ENCODE data around the gene IGSF22. TPM values are rescaled to one million over a fixed set of nuclear protein-coding genes. Genes with fewer than 3 reads are reported as not detected.

The IGSF22 gene
- total and polyA plus RNA-seq, 2 of the 8 experiments (the other 6 are each of a cell fraction or from before 2014, with no cell fraction given), result 0.14 TPM; not detected in 1

- no peak for TF ChIP-seq EP300 (IDR thresholded peaks at IDR 0.05; ENCODE audit: borderline replicate concordance in 1 of 2, low read depth in 2 of 2, low read length in 2 of 2)
These were observed 26.8 kb downstream of the IGSF22 start (continued) for GRCh38 chr11:18699269-18699596.
